ENCODE measurements around the gene HNF1A.

HNF1A gene

DNA sequence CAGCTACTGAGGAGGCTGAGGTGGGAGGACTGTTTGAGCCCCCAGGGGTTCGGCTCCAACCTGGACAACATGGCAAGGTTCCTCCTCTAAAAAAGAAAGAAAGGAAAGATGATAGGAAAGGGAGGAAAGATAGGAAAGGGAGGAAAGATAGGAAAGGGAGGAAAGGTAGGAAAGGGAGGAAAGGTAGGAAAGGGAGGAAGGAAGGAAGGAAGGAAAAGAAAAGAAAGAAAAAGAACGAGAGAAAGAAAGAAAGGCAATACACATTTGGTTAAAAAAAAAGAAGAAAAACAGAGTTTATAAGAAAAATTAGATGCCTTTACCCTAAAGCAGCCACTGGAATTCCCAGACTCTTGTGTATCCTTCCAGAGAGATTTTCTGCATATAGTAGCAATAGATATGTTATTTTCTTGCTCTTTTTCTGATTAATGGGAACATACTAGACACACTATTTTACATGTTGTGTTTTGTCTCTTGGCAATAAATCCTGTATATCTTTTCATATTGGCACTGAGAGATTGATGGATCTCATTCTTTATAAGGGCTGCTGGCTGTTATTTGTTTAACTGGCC lies 12.2 kb downstream of the HNF1A start:
- Histone ChIP-seq H3K27me3 (ENCODE audit: insufficient read depth, poor library complexity, severe bottlenecking) (peaks cover 3% of the 10 kb centered on the region), H3K4me3 (replicated peaks; ENCODE audit: insufficient read depth, low read length) (no peak overlapping the region), H3K27ac (replicated peaks) (no peak overlapping the region)
- no peak for TF ChIP-seq POLR2AphosphoS5 (IDR thresholded peaks at IDR 0.05; ENCODE audit: low read depth)
- TF ChIP-seq SPI1 (IDR thresholded peaks at IDR 0.05; ENCODE audit: borderline replicate concordance, low read depth), result no peak
- TF ChIP-seq REST (IDR thresholded peaks at IDR 0.05; ENCODE audit: insufficient replicate concordance, low read depth), result no peak
- TF ChIP-seq, protein P1, sequence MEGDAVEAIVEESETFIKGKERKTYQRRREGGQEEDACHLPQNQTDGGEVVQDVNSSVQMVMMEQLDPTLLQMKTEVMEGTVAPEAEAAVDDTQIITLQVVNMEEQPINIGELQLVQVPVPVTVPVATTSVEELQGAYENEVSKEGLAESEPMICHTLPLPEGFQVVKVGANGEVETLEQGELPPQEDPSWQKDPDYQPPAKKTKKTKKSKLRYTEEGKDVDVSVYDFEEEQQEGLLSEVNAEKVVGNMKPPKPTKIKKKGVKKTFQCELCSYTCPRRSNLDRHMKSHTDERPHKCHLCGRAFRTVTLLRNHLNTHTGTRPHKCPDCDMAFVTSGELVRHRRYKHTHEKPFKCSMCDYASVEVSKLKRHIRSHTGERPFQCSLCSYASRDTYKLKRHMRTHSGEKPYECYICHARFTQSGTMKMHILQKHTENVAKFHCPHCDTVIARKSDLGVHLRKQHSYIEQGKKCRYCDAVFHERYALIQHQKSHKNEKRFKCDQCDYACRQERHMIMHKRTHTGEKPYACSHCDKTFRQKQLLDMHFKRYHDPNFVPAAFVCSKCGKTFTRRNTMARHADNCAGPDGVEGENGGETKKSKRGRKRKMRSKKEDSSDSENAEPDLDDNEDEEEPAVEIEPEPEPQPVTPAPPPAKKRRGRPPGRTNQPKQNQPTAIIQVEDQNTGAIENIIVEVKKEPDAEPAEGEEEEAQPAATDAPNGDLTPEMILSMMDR (IDR thresholded peaks at IDR 0.05; ENCODE audit: insufficient read depth, low read length), result no peak
- no peak for TF ChIP-seq GABPA (IDR thresholded peaks at IDR 0.05; ENCODE audit: low read depth)
- DNase-seq (ENCODE audit: low read depth in 1 of 2, low spot score in 1 of 2), result no peak

- TF ChIP-seq REST (IDR thresholded peaks at IDR 0.05; ENCODE audit: insufficient replicate concordance, low read depth), result no peak
- no peak for TF ChIP-seq POLR2AphosphoS5 (IDR thresholded peaks at IDR 0.05; ENCODE audit: low read depth)
- TF ChIP-seq SPI1 (IDR thresholded peaks at IDR 0.05; ENCODE audit: borderline replicate concordance, low read depth), result no peak
- TF ChIP-seq GABPA (IDR thresholded peaks at IDR 0.05; ENCODE audit: low read depth), result no peak
- TF ChIP-seq, protein P1 (IDR thresholded peaks at IDR 0.05; ENCODE audit: insufficient read depth, low read length), result no peak
- DNase-seq (ENCODE audit: low read depth in 1 of 2, low spot score in 1 of 2), result no peak
- Histone ChIP-seq H3K27me3 (ENCODE audit: insufficient read depth, poor library complexity, severe bottlenecking) (peaks cover 3% of the 10 kb centered on the region), H3K4me3 (replicated peaks; ENCODE audit: insufficient read depth, low read length) (no peak overlapping the region), H3K27ac (replicated peaks) (no peak overlapping the region)
Observed at GRCh38 chr12:120991965-120992364, 13.6 kb downstream of the HNF1A start.

GRCh38 chr12:120992989-120993388 lies 14.6 kb downstream of the HNF1A start:
- TF ChIP-seq, protein P1 (IDR thresholded peaks at IDR 0.05; ENCODE audit: insufficient read depth, low read length), result no peak
- no peak for TF ChIP-seq POLR2AphosphoS5 (IDR thresholded peaks at IDR 0.05; ENCODE audit: low read depth)
- no peak for TF ChIP-seq SPI1 (IDR thresholded peaks at IDR 0.05; ENCODE audit: borderline replicate concordance, low read depth)
- no peak for TF ChIP-seq REST (IDR thresholded peaks at IDR 0.05; ENCODE audit: insufficient replicate concordance, low read depth)
- no peak for TF ChIP-seq GABPA (IDR thresholded peaks at IDR 0.05; ENCODE audit: low read depth)

More at GRCh38 chr12:120992989-120993388, 14.6 kb downstream of the HNF1A start:
- peaks cover 3% of the 10 kb centered on the region for H3K27me3 ChIP-seq (ENCODE audit: insufficient read depth, poor library complexity, severe bottlenecking)
- no peak overlapping the region for H3K27ac ChIP-seq (replicated peaks)
- no peak for DNase-seq (ENCODE audit: low read depth in 1 of 2, low spot score in 1 of 2)
- H3K4me3 ChIP-seq (replicated peaks; ENCODE audit: insufficient read depth, low read length), result no peak overlapping the region

All from HL-60 (cell line).